GM21737 (cell line): ENCODE results near the gene ABR.

Experiments
- ATAC-seq: cut with Tn5 transposase; IDR thresholded peaks from one replicate; pipeline ENCODE4 v1.9.1; 2021; ENCODE audit warnings: mild to moderate bottlenecking, moderate library complexity; ENCODE audit not compliant: unreplicated experiment

Gene ABR

GRCh38 chr17:1034652-1035210 is 145.1 kb downstream of the ABR start:
- ATAC-seq: no peak

- no peak for ATAC-seq
Observed at GRCh38 chr17:1033503-1033902, 146.3 kb downstream of the ABR start.

- ATAC-seq: no peak
Observed at GRCh38 chr17:1032391-1032790, 147.4 kb downstream of the ABR start.

GRCh38 chr17:1031711-1032110 is 148.1 kb downstream of the ABR start:
- no peak for ATAC-seq

- no peak for ATAC-seq
Observed at GRCh38 chr17:1030684-1031532, 148.9 kb downstream of the ABR start.

- no peak for ATAC-seq
Observed at GRCh38 chr17:1029922-1030644, 149.7 kb downstream of the ABR start.

- ATAC-seq: no peak
Observed at GRCh38 chr17:1029196-1029921, 150.4 kb downstream of the ABR start.

- no peak for ATAC-seq
Observed at GRCh38 chr17:1027044-1027443, 152.7 kb downstream of the ABR start.

- no peak for ATAC-seq
Observed at GRCh38 chr17:1026599-1026975, 153.2 kb downstream of the ABR start.

GRCh38 chr17:1025733-1026598 is 153.8 kb downstream of the ABR start:
- ATAC-seq: no peak

GRCh38 chr17:1024076-1024475 is 155.7 kb downstream of the ABR start:
- no peak for ATAC-seq

- no peak for ATAC-seq
Observed at GRCh38 chr17:1022278-1023024, 157.3 kb downstream of the ABR start.

- no peak for ATAC-seq
Observed at GRCh38 chr17:1021147-1021546, 158.6 kb downstream of the ABR start.

GRCh38 chr17:1019451-1019850 is 160.3 kb downstream of the ABR start:
- ATAC-seq: no peak

GRCh38 chr17:1018547-1018946 is 161.2 kb downstream of the ABR start:
- ATAC-seq: no peak

GRCh38 chr17:1013729-1014090 is 166.1 kb downstream of the ABR start:
- no peak for ATAC-seq

GRCh38 chr17:1012823-1013728 is 166.7 kb downstream of the ABR start:
- no peak for ATAC-seq
